Measurements from ENCODE around the gene KRTAP10-10.
"Not testable (repeated sequence)": the region's sequence is repeated elsewhere in the genome, so short reads cannot be mapped to it uniquely, and the experiment has no call there.

Gene KRTAP10-10

GRCh38 chr21:44637018-44637850 lies at the start of gene KRTAP10-10:
Gene KRTAP10-10 (plus strand): TSS chr21:44637356. CDS start chr21:44637418, 62 bp downstream.
- H3K4me3 ChIP-seq (ENCODE audit: low read length), result no peak within 1 kb of the TSS
- DNase-seq (ENCODE audit: low read depth), result no peak
- TF ChIP-seq CTCF (IDR thresholded peaks at IDR 0.05; ENCODE audit: insufficient read depth, low read depth, low read length, missing control alignments), result no peak

- no peak for DNase-seq (ENCODE audit: low read depth)
- TF ChIP-seq CTCF (IDR thresholded peaks at IDR 0.05; ENCODE audit: insufficient read depth, low read depth, low read length, missing control alignments), result no peak
- no peak overlapping the region for H3K4me3 ChIP-seq (ENCODE audit: low read length)
These were observed 48.1 kb upstream of the KRTAP10-10 start for GRCh38 chr21:44589094-44589493.

GRCh38 chr21:44589586-44590305 lies 47.4 kb upstream of the KRTAP10-10 start:
- H3K4me3 ChIP-seq (ENCODE audit: low read length), result no peak overlapping the region

GRCh38 chr21:44590311-44590721 lies 46.8 kb upstream of the KRTAP10-10 start:
- no peak overlapping the region for H3K4me3 ChIP-seq (ENCODE audit: low read length)
- TF ChIP-seq CTCF (IDR thresholded peaks at IDR 0.05; ENCODE audit: insufficient read depth, low read depth, low read length, missing control alignments), result no peak
- DNase-seq (ENCODE audit: low read depth), result no peak

More at GRCh38 chr21:44589586-44590305, 47.4 kb upstream of the KRTAP10-10 start:
- DNase-seq (ENCODE audit: low read depth), result no peak
- no peak for TF ChIP-seq CTCF (IDR thresholded peaks at IDR 0.05; ENCODE audit: insufficient read depth, low read depth, low read length, missing control alignments)

- not testable (repeated sequence) for DNase-seq (ENCODE audit: low read depth); H3K4me3 ChIP-seq (ENCODE audit: low read length)
These were observed 46.0 kb upstream of the KRTAP10-10 start for GRCh38 chr21:44590897-44591800.

GRCh38 chr21:44591801-44592130 lies 45.4 kb upstream of the KRTAP10-10 start:
- H3K4me3 ChIP-seq (ENCODE audit: low read length); DNase-seq (ENCODE audit: low read depth): not testable (repeated sequence)

- no peak within 1 kb of the TSS for H3K4me3 ChIP-seq (ENCODE audit: low read length)
- no peak for DNase-seq (ENCODE audit: low read depth)
- no peak for TF ChIP-seq CTCF (IDR thresholded peaks at IDR 0.05; ENCODE audit: insufficient read depth, low read depth, low read length, missing control alignments)
These were observed 44.5 kb upstream of the KRTAP10-10 start, which contains the start of gene KRTAP10-6 for GRCh38 chr21:44592446-44593311. Gene KRTAP10-6 (minus strand): TSS chr21:44592505. CDS start chr21:44592484, 21 bp downstream.
